Measurements from ENCODE around the gene MRPL14.
"Not testable (repeated sequence)": the region's sequence is repeated elsewhere in the genome, so short reads cannot be mapped to it uniquely, and the experiment has no call there.

Gene MRPL14

GRCh38 chr6:44149369-44150012, 22.2 kb upstream of the MRPL14 start:
- no peak for DNase-seq

GRCh38 chr6:44148306-44148705, 21.1 kb upstream of the MRPL14 start:
- no peak for DNase-seq

- no peak for DNase-seq
Observed at GRCh38 chr6:44147256-44147655, 20.0 kb upstream of the MRPL14 start.

- DNase-seq = no peak
Observed at GRCh38 chr6:44146685-44147084, 19.4 kb upstream of the MRPL14 start.

GRCh38 chr6:44145839-44146238, 18.6 kb upstream of the MRPL14 start:
- DNase-seq = no peak

- DNase-seq = not testable (repeated sequence)
Observed at GRCh38 chr6:44144536-44144935, 17.3 kb upstream of the MRPL14 start.

GRCh38 chr6:44143731-44144130, 16.5 kb upstream of the MRPL14 start:
- DNase-seq = no peak

GRCh38 chr6:44142835-44143234, 15.6 kb upstream of the MRPL14 start:
- no peak for DNase-seq

GRCh38 chr6:44139351-44139743, 12.1 kb upstream of the MRPL14 start:
- no peak for DNase-seq

GRCh38 chr6:44138717-44139350, 11.6 kb upstream of the MRPL14 start:
- DNase-seq = no peak

- DNase-seq = no peak
Observed at GRCh38 chr6:44135875-44136274, 8.6 kb upstream of the MRPL14 start.

- no peak for DNase-seq
Observed at GRCh38 chr6:44135173-44135758, 8.0 kb upstream of the MRPL14 start.

- DNase-seq = no peak
Observed at GRCh38 chr6:44133981-44134711, 6.9 kb upstream of the MRPL14 start.

GRCh38 chr6:44133003-44133931, 6.0 kb upstream of the MRPL14 start:
- DNase-seq = no peak

- no peak for DNase-seq
Observed at GRCh38 chr6:44132476-44132875, 5.2 kb upstream of the MRPL14 start.

- DNase-seq = no peak
Observed at GRCh38 chr6:44131892-44132291, 4.6 kb upstream of the MRPL14 start.

GRCh38 chr6:44129841-44130322, 2.6 kb upstream of the MRPL14 start:
- no peak for DNase-seq

GRCh38 chr6:44128020-44128917, 1.0 kb upstream of the MRPL14 start:
- peak in 1 of 2 donors; percentile 37 for DNase-seq

GRCh38 chr6:44126320-44127149, 717 bp downstream of the MRPL14 start:
- peak; percentile 33 to 58 for DNase-seq

GRCh38 chr6:44123544-44123943, 3.7 kb downstream of the MRPL14 start:
- DNase-seq = no peak

Measured in inflammatory macrophage (primary cell).